Stimulated activated CD4-positive, alpha-beta T cell treated with anti-CD3 and anti-CD28 coated beads, Interleukin-4, amount 100 ng/mL, for 48 hours (primary cell): ENCODE data around the gene BMI1.

Experiments
- DNase-seq, 2 donors: peaks; one replicate each; pipeline ENCODE4 v3.0.0-alpha.2; 2020; ENCODE audit warnings: low read depth in 2 of 2

BMI1 gene

DNA sequence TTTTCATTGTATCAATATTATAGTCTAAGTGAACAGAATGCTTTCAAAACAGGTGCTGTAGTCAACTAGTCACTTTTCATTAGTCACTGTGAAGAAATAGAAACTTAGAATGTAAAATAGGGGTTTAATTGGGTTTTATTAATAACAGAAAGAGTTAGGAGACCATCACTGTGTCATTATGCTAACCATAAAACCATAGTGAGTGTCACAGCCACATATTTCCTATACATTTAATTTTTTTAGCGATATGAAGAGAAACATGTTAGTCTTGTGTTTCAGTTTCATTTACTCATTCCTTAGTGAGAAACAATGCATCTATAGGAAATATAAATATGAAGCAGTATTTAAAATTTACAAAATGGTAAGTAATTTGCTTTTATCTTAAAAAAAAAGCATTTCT, 46.6 kb downstream of the BMI1 start:
- DNase-seq, result no peak

DNA sequence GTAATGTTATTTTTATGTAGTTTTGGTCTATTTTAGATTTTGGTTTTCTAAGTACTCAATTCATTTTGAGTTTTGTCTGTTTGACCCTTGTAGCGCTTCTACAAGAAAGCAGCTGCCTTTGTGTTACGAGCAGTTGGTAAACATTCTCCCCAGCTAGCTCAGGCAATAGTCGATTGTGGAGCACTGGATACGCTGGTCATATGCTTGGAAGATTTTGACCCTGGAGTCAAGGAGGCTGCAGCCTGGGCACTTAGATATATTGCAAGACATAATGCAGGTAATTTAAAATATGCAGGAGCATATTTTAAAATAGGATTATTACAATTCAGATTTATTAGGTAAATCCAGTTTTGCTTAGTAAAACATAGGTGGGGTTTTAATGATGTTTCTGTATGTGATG, 47.5 kb downstream of the BMI1 start:
- DNase-seq, result no peak

DNA sequence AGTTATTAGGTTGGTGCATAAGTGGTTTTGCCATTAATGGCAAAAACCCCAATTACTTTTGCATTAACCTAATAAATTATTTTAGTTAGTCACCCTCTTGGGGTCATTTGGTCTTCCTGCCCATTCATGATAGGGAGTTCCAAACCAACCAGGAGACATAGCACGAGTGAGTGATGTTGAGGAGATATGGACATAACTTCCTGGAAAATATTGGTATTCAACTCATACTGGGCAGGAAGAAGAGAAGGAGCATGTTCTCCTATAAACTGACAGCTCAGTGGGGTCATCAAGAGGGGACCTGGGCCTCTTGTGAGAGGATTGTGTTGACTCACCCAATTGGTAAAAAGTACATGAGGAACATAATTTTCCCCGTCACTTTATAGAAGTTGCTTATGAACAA, 48.1 kb downstream of the BMI1 start:
- DNase-seq, result no peak

DNA sequence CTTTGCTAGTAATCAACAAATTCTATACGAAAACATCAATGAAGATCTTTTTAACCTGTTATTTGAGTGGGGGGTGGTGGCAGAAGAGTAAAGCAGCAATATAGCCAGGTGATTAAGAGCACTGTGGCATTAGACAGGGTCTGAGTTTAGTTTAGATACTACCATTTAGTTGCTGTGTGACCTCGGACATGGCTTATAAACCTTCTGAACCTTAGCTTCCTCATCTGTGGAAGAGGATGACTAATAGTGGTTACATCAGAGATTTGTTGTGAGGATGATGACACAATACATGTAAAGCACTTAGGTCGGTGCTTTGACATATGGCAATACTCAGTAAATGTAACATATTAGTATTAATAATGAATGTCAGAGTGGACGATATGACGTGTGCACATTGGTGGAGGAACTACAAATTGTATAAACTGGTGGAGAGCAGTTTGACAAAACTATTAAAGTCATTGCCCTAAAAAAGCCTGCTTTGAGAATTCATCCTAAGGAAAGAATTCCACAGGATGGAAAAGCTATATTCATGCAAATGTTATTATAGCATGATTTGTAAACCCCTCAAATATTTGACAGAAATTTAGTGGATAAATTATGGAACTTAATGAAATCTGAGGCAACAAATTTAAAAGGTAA, 48.7 kb downstream of the BMI1 start:
- no peak for DNase-seq

DNA sequence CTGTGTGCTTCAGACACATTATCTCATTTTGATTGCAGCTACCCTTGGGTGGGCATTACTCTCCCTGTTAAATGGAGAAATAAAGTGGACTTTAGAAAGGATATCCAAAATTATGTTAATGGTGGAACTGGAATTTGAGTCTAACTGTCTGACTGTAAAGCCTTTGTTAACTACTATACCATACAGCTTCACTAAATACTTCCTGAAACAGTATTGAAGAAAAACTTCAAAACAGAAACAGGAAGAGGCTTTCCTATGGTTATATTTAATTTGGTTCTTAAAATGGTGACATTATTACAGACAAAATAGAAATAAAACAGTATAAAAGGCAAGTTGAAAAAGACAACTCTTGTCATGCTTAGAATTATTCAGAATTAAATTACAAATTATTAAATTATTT, 49.4 kb downstream of the BMI1 start:
- DNase-seq, result no peak

DNA sequence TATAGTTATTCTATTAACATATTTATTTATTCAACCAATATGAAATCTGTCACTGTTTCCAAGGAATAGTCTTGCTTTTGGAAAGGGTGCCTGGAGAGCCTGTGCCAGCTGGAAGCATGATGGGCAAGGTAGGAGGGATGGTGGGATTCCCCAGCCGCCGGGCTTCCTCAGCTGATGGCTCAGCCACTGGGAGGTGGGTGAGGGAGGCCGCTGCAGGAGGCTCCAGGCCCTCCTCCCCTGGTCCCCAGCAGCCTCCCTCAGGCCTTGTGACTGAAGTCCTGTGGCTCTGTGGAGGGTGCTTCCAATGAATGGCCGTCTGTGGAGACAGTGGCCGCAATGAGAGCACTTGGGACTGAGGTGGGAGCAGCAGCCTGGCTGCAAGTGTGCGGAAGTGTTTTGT, 51.4 kb downstream of the BMI1 start:
- no peak for DNase-seq

DNA sequence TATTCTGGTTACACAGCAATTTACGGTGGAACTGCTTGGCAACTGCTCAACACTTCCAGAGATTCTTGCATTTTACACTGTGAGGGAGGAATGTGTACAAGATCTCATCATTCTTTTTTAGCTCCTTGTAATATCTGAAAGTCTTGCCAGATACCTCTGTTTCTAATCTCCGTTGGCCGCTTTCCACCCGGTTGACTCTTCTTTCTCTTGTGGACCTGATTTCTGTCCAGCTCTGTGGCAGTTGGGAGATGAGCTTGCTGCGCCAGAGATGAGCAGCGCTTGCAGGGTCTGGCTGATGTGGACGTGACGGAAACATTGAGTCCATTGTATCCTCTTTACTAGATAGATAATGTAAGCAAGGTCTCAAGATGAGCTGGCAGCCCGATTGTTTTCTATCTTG, 52.0 kb downstream of the BMI1 start:
- no peak for DNase-seq

DNA sequence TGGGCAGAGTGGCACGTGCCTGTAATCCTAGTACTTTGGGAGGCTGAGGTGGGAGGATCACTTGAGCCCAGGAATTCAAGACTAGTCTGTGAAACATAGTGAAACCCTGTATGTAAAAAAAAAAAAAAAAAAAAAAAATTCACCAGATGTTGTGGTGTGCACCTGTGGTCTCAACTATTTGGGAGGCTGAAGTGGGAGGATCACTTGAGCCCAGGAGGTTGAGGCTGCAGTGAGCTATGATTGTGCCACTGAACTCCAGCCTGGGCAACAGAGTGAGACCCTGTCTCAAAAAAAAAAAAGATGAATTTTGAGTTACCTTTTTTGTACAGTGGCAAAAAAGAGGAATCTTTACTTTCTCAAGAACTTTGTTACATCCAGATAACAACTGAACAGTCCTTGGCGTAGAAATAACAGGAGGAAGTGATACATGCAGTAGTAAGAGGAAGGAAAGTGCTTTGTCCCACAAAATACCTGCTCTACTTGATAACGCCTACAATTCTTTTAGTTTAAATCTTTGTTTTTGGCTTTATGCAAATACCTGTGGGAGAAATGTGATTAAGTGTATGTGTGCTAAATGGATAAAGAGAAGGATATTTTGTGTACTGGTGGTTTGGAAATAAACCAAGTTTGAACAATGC, 53.7 kb downstream of the BMI1 start:
- DNase-seq, result no peak

DNA sequence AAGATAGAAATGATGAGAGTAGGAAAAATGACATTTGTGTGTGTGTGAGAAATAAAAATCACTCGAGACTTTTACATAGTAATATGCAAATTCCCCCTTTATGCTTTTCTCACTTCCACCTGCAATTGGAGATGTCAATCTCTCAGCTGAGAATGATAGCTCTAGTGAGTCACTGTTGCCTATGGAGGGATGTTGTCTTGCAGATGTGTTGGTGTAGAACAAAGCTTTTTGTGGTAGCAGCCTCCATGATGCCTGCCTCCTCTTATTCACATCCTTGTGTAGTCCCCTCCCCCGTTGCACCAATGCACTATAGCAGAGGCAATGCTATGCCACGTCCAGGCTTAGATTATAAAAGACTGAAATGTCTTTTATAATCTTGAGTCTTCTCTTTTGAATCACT, 58.2 kb downstream of the BMI1 start:
- peak; percentile 28 to 40 for DNase-seq
